HG02588 (cell line): ENCODE measurements around the gene STRN.

ENCODE experiments used
- ATAC-seq: cut with Tn5 transposase; IDR thresholded peaks from one replicate; pipeline ENCODE4 v1.9.1; 2021; ENCODE audit warnings: mild to moderate bottlenecking, moderate library complexity; ENCODE audit not compliant: unreplicated experiment

STRN gene

GRCh38 chr2:36798724-36799123, 167.6 kb downstream of the STRN start:
- no peak for ATAC-seq

DNA sequence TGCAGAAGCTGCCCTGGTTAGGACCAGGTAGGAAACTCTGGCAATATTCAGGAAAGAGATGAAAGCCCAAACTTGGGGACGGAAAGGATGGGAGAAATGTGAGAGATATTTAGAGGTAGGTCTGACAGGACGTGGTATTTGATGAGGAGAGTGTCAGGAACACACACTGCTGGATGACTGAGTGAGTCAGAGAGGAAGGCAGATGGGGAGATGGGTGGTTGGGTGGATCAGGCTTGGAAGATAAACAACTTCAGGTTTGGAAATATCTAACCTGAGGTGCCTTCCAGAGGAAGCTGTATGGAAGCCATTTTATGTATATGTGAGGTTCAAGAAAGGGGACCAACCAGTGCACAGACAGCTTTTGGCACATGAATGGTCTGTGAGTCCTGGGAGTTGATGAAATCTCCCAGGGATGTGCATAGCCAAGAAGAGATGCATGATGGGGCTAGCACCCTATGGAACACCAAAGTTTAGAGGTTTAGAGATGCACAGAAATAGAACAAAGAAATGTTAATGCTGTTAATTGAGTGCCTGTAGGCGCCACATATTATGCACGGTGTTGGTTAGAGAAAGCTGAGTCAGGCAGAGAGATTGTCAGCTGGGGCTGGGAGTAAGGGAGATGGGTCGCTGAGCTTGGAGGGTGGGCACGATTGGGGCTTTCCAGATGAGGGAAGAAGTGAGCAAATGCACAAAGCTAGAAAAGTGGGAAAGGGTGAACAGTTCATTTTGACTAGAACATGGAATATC, 168.8 kb downstream of the STRN start:
- no peak for ATAC-seq
